Measurements from ENCODE around the gene MICU1. TPM values are rescaled to one million over a fixed set of nuclear protein-coding genes. Genes with fewer than 3 reads are reported as not detected.
"Not testable (repeated sequence)": the region's sequence is repeated elsewhere in the genome, so short reads cannot be mapped to it uniquely, and the experiment has no call there.

MICU1 gene
- total and polyA plus RNA-seq, 10 of the 15 experiments (the other 5 are each of a cell fraction or from before 2014, with no cell fraction given): 18.2 to 36.4 (median 22.2) TPM

DNA sequence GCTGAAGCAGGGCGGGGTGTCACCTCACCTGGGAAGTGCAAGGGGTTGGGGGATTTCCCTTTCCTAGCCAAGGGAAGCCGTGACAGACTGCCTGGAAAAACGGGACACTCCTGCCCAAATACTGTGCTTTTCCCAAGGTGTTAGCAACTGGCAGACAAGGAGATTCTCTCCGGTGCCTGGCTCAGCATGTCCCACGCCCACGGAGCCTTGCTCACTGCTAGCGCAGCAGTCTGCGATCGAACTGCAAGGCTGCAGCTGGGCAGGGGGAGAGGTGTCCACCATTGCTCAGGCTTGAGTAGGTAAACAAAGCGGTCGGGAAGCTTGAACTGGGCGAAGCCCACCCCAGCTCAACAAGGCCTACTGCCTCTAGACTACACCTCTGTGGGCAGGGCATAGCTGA lies 190.3 kb downstream of the MICU1 start:
- no TSS peak for BruUV-seq (replicated peaks)
- ChIA-PET POLR2A (interaction anchor here (0.6 kb wide), 1 partner anchor 32 kb away, joined by 8 read pairs; no protein-coding TSS in a partner anchor), RAD21 (ENCODE audit: unreplicated experiment) (no interaction called here), SMC1A (ENCODE audit: uncharacterized antibody, unreplicated experiment) (interaction anchor here (1.4 kb wide), 1 partner anchor 12 kb away, joined by 4 read pairs; no protein-coding TSS in a partner anchor), CTCF (interaction anchor here (0.6 to 1.1 kb wide), 2 partner anchors 12 to 314 kb away, joined by 3 read pairs; no protein-coding TSS in a partner anchor)
- no peak overlapping the region for H3K27ac ChIP-seq (ENCODE audit: control insufficient read depth, insufficient read depth)
- H3K9me3 ChIP-seq (replicated peaks; ENCODE audit: control insufficient read depth, insufficient read depth, low read length): no peaks in the 10 kb centered on the region
- intact Hi-C loops (cut with micrococcal nuclease; ENCODE audit: unreplicated experiment) (no loop called here), in situ Hi-C loops (cut with MboI) (no loop called here)
- H3K79me2 ChIP-seq (ENCODE audit: control insufficient read depth, insufficient read depth, low read length): no peaks in the 10 kb centered on the region
- FAIRE-seq (no peak), DNase-seq (ENCODE audit: low read depth, low spot score) (no peak), ATAC-seq (no peak)
- H3K4me3 ChIP-seq: no peak overlapping the region
- no peak overlapping the region for H2AFZ ChIP-seq (ENCODE audit: control insufficient read depth, low read depth, low read length)
- TF ChIP-seq, protein P1, sequence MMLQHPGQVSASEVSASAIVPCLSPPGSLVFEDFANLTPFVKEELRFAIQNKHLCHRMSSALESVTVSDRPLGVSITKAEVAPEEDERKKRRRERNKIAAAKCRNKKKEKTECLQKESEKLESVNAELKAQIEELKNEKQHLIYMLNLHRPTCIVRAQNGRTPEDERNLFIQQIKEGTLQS (IDR thresholded peaks at IDR 0.05; ENCODE audit: borderline replicate concordance, extremely low read depth, low read depth, low read length): no peak
- TF ChIP-seq FOXM1 (IDR thresholded peaks at IDR 0.05; ENCODE audit: low read depth, low read length) (no peak), ZNF274 (IDR thresholded peaks at IDR 0.05; ENCODE audit: insufficient read depth, insufficient read length) (no peak), NFYA (IDR thresholded peaks at IDR 0.05; ENCODE audit: borderline replicate concordance, low read depth, low read length) (no peak)
- H3K36me3 ChIP-seq (ENCODE audit: control insufficient read depth in 2 of 2, insufficient read depth in 2 of 2, low read length in 1 of 2): no peaks in the 10 kb centered on the region
- H3K9ac ChIP-seq (ENCODE audit: control insufficient read depth, insufficient read depth, low read length): no peak overlapping the region
- H3K4me2 ChIP-seq (ENCODE audit: control insufficient read depth, insufficient read depth): no peak overlapping the region
- H3K4me1 ChIP-seq (ENCODE audit: control insufficient read depth, insufficient read depth, low read length): no peaks in the 10 kb centered on the region
- H3K27me3 ChIP-seq (replicated peaks in 1 of 2; ENCODE audit: control insufficient read depth in 2 of 2, insufficient read depth in 2 of 2, low read length in 1 of 2): no peaks in the 10 kb centered on the region
- no peaks in the 10 kb centered on the region for H4K20me1 ChIP-seq (ENCODE audit: control insufficient read depth, insufficient read depth)
- 89% methylated on average over 12 of the region's 12 CpGs for WGBS (ENCODE audit: insufficient coverage, insufficient replicate concordance, low lambda C conversion rate, missing lambda C conversion rate)

DNA sequence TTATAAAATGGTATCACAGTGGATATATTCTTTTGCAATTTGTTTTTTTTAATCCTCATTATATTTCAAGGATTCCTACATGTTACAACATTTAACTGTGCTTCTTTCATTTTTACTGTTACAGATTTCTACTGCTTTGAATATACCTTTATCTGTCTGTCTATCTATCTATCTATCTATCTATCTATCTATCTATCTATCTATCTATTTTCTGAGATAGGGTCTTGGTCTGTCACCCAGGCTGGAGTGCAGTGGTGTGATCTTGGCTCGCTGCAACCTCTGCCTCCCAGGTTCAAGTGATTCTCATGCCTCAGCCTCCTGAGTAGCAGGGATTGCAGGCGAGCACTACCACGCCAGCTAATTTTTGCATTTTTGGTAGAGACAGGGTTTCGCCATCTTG lies 194.9 kb downstream of the MICU1 start:
- intact Hi-C loops (cut with micrococcal nuclease; ENCODE audit: unreplicated experiment); BruUV-seq (replicated peaks); H2AFZ ChIP-seq (ENCODE audit: control insufficient read depth, low read depth, low read length); H4K20me1 ChIP-seq (ENCODE audit: control insufficient read depth, insufficient read depth); SMC1A ChIA-PET (ENCODE audit: uncharacterized antibody, unreplicated experiment); CTCF ChIA-PET; FAIRE-seq; H3K9me3 ChIP-seq (replicated peaks; ENCODE audit: control insufficient read depth, insufficient read depth, low read length); H3K27ac ChIP-seq (ENCODE audit: control insufficient read depth, insufficient read depth); ATAC-seq; DNase-seq (ENCODE audit: low read depth, low spot score); RAD21 ChIA-PET (ENCODE audit: unreplicated experiment); H3K4me2 ChIP-seq (ENCODE audit: control insufficient read depth, insufficient read depth); H3K27me3 ChIP-seq (replicated peaks in 1 of 2; ENCODE audit: control insufficient read depth in 2 of 2, insufficient read depth in 2 of 2, low read length in 1 of 2); H3K79me2 ChIP-seq (ENCODE audit: control insufficient read depth, insufficient read depth, low read length); in situ Hi-C loops (cut with MboI); H3K4me3 ChIP-seq; H3K4me1 ChIP-seq (ENCODE audit: control insufficient read depth, insufficient read depth, low read length); H3K36me3 ChIP-seq (ENCODE audit: control insufficient read depth in 2 of 2, insufficient read depth in 2 of 2, low read length in 1 of 2); H3K9ac ChIP-seq (ENCODE audit: control insufficient read depth, insufficient read depth, low read length); POLR2A ChIA-PET: not testable (repeated sequence)
- WGBS (ENCODE audit: insufficient coverage, insufficient replicate concordance, low lambda C conversion rate, missing lambda C conversion rate): 79% methylated on average over 4 of the region's 4 CpGs

All from GM12878 (cell line).